Suppressor macrophage treated with lipopolysaccharide for 1 hour (primary cell): ENCODE results near the gene CNPPD1.

Experiments
- DNase-seq, 3 donors: peaks; one replicate each; pipeline ENCODE4 v3.0.0-alpha.2; 2020 to 2022

The CNPPD1 gene

GRCh38 chr2:219176818-219177551 is at the start of gene CNPPD1:
Gene CNPPD1 (minus strand): TSS chr2:219176925. CDS start chr2:219176828, 97 bp downstream.
- peak; percentile 86 to 96 (median 89) for DNase-seq

- peak; percentile 50 to 64 (median 61) for DNase-seq
These were observed 48.6 kb upstream of the CNPPD1 start for GRCh38 chr2:219225350-219225749.

GRCh38 chr2:219223831-219224610 is 47.3 kb upstream of the CNPPD1 start:
- DNase-seq = no peak

- peak in 1 of 3 donors; percentile 3 for DNase-seq
These were observed 45.3 kb upstream of the CNPPD1 start for GRCh38 chr2:219221957-219222518.

GRCh38 chr2:219220652-219221402 is 44.1 kb upstream of the CNPPD1 start:
- DNase-seq = peak in 2 of 3 donors; percentile 17 to 25

GRCh38 chr2:219219784-219220532 is 43.2 kb upstream of the CNPPD1 start:
- peak in 1 of 3 donors; percentile 17 for DNase-seq

- peak; percentile 75 to 89 (median 82) for DNase-seq
These were observed 42.3 kb upstream of the CNPPD1 start, which contains the start of gene ABCB6 for GRCh38 chr2:219218732-219219701. Gene ABCB6 (minus strand): TSS chr2:219218958. CDS start chr2:219218673, 285 bp downstream.

- DNase-seq = peak; percentile 42 to 60 (median 54)
These were observed 41.5 kb upstream of the CNPPD1 start for GRCh38 chr2:219218217-219218731.

GRCh38 chr2:219216535-219216915 is 39.8 kb upstream of the CNPPD1 start:
- DNase-seq = peak in 1 of 3 donors; percentile 10

- peak in 1 of 3 donors; percentile 13 for DNase-seq
These were observed 39.3 kb upstream of the CNPPD1 start for GRCh38 chr2:219215871-219216534.

- DNase-seq = no peak
These were observed 38.1 kb upstream of the CNPPD1 start for GRCh38 chr2:219214786-219215185.

- no peak for DNase-seq
These were observed 37.4 kb upstream of the CNPPD1 start for GRCh38 chr2:219214141-219214540.

- DNase-seq = no peak
These were observed 36.9 kb upstream of the CNPPD1 start for GRCh38 chr2:219213486-219214071.

- no peak for DNase-seq
These were observed 36.3 kb upstream of the CNPPD1 start for GRCh38 chr2:219213026-219213415.

- no peak for DNase-seq
These were observed 34.2 kb upstream of the CNPPD1 start for GRCh38 chr2:219210886-219211362.

GRCh38 chr2:219210196-219210885 is 33.6 kb upstream of the CNPPD1 start:
- DNase-seq = no peak

- DNase-seq = no peak
These were observed 32.8 kb upstream of the CNPPD1 start for GRCh38 chr2:219209236-219210195.
